Activated T-helper 9 cell treated with anti-CD3 and anti-CD28 coated beads, Interleukin-2, amount 50 U/mL, for 16 hours (primary cell): ENCODE results near the gene PTPRT.

Experiments used
- DNase-seq: peaks from one replicate; pipeline ENCODE4 v3.0.0-alpha.2; 2020; ENCODE audit warnings: low read depth

The PTPRT gene

GRCh38 chr20:42113236-42113635, 1076.5 kb downstream of the PTPRT start:
- no peak for DNase-seq

GRCh38 chr20:42112161-42112560, 1077.5 kb downstream of the PTPRT start:
- DNase-seq = no peak

GRCh38 chr20:42111349-42111748, 1078.4 kb downstream of the PTPRT start:
- DNase-seq = no peak

DNA sequence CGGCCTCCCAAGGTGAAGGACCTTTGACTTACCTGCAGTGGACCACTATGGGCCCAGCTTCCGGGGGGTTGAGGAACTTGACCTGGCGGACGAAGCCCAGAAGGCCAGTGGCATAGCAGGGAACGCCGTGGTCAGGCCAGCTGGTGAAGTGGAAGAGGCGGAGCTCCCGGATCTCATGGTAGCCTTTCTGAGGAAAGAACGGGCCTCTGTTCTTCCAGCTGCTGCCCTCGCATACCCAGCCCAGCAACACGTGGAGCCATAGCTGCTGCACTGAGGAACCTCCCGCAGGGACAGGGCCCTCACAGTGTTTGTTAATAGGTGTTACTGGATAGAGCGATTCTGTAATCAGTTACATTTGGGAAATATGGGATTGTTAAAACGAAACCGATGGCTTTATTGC, 1079.4 kb downstream of the PTPRT start:
- no peak for DNase-seq

GRCh38 chr20:42102000-42102399, 1087.7 kb downstream of the PTPRT start:
- no peak for DNase-seq

- no peak for DNase-seq
Measured at GRCh38 chr20:42100137-42100704, 1089.5 kb downstream of the PTPRT start.

DNA sequence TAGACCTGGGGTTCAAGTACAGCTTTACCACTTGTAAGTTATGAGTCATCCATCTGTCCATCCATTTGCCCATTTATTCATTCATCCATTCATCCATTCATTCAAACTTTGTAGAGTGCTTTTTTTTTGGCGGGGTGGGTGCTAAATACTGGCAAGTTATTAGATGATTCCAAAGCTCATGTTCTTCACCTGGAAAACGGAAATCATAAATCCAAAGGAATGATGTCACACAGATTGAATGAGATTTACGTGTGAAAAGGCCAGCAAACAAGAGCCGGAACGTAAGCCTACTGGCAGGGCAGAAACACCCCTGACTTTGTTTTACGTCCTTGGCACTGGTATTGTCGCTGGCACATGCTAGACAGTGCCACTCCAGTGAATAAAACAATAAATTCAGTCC, 1090.6 kb downstream of the PTPRT start:
- no peak for DNase-seq

DNA sequence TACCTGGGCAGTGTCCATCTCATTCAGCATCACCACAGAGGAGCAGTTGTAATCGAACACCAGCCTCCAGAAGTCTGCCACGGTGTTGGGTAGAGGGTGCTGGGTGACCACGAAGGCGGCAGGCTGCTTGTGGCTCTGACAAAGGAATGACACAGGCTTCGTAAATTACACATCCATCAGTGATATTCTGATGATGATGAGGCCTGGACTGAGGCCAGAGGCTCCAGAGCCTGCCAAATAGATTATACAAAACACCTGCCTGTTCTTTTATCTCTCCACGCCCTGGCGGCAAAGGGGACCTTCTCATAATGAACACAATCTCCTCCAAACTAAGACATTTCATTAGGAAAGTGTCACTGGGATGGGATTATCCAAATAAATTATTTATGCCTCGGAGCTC, 1091.3 kb downstream of the PTPRT start:
- no peak for DNase-seq

DNA sequence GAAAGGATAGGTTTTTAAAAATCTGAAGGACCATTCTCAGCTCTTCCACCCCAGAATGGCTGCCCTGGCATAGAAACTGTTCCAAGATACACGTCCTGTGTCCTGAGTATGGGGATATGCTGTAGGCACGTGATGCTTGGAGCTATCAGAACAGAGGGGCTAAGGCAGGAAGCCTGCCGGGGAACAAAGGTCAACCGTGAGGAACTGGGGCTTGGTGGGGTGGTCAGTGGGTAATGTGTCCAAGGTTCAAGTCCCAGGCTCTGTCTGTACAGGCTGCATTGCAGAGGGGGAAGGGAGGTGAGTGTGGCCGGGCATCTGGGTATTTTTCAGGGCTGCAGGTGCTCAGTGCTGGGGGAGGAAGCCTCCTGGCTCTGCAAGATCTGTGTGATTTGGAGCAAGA, 1092.0 kb downstream of the PTPRT start:
- no peak for DNase-seq

DNA sequence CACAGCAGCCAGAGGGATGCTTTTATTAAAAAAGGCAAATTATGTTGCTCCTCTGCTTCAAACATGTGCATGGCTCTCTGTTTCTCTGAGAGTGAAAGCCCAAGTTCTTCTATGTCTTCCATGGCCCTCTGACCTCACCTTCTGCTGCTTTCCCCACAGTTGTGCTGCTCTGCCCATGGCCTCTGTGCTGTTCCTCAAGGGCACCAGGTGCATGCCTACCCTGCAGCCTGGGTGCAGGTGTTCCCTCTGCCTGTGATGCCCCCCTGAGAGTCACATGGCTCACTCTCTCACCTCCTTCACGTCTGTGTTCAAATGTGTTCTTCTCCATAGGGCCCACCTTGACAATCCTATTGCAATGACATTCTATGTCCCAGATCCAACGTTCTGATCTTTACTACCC, 1094.5 kb downstream of the PTPRT start:
- no peak for DNase-seq

- DNase-seq = no peak
Measured at GRCh38 chr20:42093542-42094440, 1095.9 kb downstream of the PTPRT start.

- DNase-seq = no peak
Measured at GRCh38 chr20:42093041-42093440, 1096.7 kb downstream of the PTPRT start.

DNA sequence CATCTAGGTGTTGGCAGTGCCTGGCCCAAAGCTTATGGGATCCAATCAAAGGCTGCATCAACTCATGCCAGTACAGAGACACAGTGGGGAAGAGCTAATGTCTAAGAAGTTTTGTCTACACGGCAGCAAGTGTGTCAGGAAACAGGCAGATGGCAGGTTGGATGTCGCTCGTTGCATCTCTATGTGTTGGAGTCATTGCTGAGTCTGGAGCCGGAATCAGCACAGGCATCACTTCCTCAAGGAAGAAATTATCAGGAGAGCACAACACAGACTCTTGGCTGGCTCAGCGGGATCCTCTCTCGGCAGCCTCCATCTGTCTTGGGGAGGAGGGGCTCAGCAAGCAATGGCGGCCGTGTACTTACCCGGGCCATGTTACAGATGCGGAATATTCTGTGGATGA, 1104.3 kb downstream of the PTPRT start:
- DNase-seq = no peak

DNA sequence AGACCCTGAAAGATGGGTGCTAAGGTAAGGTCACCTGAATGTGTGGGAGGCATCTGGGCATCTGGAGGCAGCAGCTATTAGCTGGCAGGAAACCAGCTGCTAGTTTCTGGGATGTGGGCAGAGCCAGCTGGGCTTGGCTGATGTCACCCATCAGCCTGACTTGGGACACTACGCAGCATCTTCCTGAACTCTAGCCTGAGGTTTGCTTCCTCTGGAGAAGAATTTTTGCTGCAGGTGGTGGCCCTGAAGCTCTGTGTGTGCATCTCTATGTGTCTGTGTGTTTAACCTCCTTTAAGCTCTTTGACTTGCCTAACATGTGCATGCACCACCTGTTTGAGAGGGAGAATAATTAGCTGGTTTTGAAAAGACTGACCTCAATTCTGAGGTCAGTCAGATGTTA, 1106.4 kb downstream of the PTPRT start:
- DNase-seq = no peak

GRCh38 chr20:42082611-42083010, 1107.1 kb downstream of the PTPRT start:
- DNase-seq = no peak

DNA sequence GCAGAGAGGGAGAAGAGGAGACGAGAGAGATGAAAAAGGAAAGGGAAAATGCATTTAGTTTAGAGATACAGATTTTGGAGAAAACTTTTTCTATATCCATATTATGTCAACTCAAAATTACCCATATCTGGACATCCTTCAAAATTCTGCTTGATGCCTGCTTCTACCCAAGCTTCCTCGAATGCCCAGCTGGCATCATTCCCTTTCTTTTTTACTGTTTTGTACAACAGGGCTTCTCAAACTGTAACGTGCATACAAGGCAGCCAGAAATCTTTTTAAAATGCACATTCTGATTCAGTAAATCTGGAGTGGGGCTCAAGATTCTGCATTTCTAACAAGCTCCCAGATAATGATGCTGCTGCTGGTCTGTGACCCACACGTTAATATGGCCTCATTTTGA, 1108.8 kb downstream of the PTPRT start:
- DNase-seq = no peak

- no peak for DNase-seq
Measured at GRCh38 chr20:42074944-42075343, 1114.8 kb downstream of the PTPRT start.

GRCh38 chr20:42067596-42067995, 1122.1 kb downstream of the PTPRT start:
- DNase-seq = no peak

GRCh38 chr20:42067174-42067573, 1122.5 kb downstream of the PTPRT start:
- no peak for DNase-seq

GRCh38 chr20:42063141-42063540, 1126.6 kb downstream of the PTPRT start:
- DNase-seq = no peak

- no peak for DNase-seq
Measured at GRCh38 chr20:42053350-42053749, 1136.4 kb downstream of the PTPRT start.

- DNase-seq = no peak
Measured at GRCh38 chr20:42051921-42052320, 1137.8 kb downstream of the PTPRT start.

- no peak for DNase-seq
Measured at GRCh38 chr20:42046371-42047085, 1143.2 kb downstream of the PTPRT start.
